HG03457 (cell line): ENCODE measurements around the gene EPHA6.

Source experiments
- ATAC-seq: cut with Tn5 transposase; IDR thresholded peaks from one replicate; pipeline ENCODE4 v1.9.1; 2021; ENCODE audit warnings: moderate number of reproducible peaks; ENCODE audit not compliant: unreplicated experiment

EPHA6 gene

GRCh38 chr3:97764407-97765238 is 950.2 kb downstream of the EPHA6 start, which contains the start of gene ARL6:
Gene ARL6, plus strand, starts transcription at chr3:97764758. Its CDS starts 3,350 bp downstream, at chr3:97768108.
- ATAC-seq: peak; percentile 95

DNA sequence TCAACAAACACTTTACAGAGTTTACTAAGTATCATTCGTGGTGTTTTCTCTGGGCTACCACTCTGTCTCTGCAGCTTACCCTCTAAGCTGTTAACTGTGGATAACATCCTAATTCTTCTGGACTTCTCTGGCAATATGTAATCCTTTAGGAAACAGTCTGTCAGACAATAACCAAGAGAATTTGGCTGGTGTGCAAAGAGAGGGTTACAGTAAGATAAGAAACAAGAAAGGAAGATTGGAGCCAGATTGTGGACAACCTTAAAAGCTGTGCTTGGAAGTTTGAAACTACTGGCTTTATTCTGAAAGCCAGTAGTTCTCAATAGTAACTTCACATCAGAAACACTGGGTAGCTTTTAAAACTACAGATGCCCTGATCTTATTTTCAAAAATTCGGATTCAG is 950.9 kb downstream of the EPHA6 start:
- ATAC-seq: no peak

DNA sequence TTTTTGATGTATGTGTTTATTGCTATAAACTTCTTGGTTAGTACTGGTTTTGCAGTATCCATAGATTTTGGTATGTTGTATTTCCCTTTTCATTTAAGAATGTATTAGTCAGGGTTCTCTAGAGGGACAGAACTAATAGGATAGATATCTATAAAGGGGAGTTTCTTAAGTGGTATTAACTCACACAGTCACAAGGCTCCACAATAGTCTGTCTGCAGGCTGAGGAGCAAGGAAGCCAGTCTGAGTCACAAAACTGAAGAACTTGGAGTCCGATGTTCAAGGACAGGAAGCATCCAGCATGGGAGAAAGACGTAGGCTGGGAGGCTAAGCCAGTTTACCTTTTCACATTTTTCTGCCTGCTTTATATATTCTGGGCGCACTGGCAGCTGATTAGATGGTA is 958.5 kb downstream of the EPHA6 start:
- no peak for ATAC-seq

- no peak for ATAC-seq
Measured at GRCh38 chr3:97778152-97778551, 963.8 kb downstream of the EPHA6 start.

DNA sequence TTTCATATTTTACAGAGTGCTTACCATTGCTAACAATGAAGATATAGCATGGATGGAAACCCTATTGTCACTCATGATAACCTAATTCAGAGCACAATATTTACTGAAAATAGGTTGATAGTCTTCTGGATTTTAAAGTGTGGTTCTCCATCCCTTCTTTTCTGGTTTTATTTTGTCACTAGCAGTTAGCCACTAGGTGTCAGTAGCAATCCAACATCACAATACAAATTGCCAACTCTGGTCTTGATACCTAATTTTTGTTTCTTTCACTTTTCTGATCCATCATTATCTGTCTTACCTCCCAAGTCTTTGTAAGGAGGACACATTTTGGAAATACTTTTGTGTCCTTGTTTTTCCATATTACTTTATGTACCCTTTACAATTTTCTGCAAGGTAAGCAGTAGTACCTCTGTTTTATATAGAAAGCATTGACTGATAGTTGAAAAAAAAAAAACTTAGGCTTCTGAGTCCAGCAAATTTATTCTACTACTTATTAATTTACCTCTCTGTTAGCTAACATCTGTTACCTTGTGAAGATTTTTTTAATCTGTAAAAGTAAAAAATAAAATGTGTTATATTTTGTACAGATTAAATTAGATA is 979.1 kb downstream of the EPHA6 start:
- ATAC-seq: peak; percentile 53

DNA sequence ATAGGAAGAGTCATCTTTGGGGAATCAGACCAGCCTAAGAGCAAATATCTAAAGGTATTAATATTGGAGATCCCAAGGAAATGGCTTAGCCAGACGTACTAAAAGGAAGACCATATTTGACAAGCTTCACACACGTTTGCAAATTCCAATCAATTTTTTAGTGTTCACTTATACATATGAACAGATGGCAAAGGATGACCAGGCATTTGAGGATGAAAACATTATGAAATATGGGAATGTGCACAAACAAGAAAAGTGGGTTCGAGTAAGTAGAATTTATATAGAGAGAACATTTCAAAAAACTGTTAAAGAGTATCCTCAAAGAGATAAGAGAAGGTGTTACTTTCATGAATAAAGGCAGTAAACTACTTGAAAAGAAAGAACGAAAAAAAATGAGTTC is 981.6 kb downstream of the EPHA6 start:
- ATAC-seq: no peak
